NCI-H2107 (cell line): Measurements from ENCODE around the gene DOLK.

Experiments used
- DNase-seq: peaks from one replicate; lab custom pipeline; 2025; lab: John Stamatoyannopoulos, UW

The DOLK gene

GRCh38 chr9:128933731-128934130, 13.7 kb downstream of the DOLK start:
- no peak for DNase-seq

GRCh38 chr9:128929560-128929959, 17.8 kb downstream of the DOLK start:
- DNase-seq: no peak

GRCh38 chr9:128928624-128929023, 18.8 kb downstream of the DOLK start:
- no peak for DNase-seq

- peak; percentile 12 for DNase-seq
Observed at GRCh38 chr9:128927731-128928411, 19.5 kb downstream of the DOLK start.

- DNase-seq: no peak
Observed at GRCh38 chr9:128923493-128923883, 23.9 kb downstream of the DOLK start.

- DNase-seq: no peak
Observed at GRCh38 chr9:128921881-128922763, 25.3 kb downstream of the DOLK start.

GRCh38 chr9:128920381-128921058, 26.9 kb downstream of the DOLK start, which contains the start of gene PHYHD1:
Gene PHYHD1, plus strand, starts transcription at chr9:128920982. Its CDS starts 1,342 bp downstream, at chr9:128922324.
- DNase-seq: no peak

- DNase-seq: no peak
Observed at GRCh38 chr9:128919402-128920089, 27.9 kb downstream of the DOLK start.

GRCh38 chr9:128918921-128919320, 28.5 kb downstream of the DOLK start:
- no peak for DNase-seq

- DNase-seq: no peak
Observed at GRCh38 chr9:128917151-128917849, 30.1 kb downstream of the DOLK start.

- DNase-seq: no peak
Observed at GRCh38 chr9:128916745-128917144, 30.7 kb downstream of the DOLK start.

GRCh38 chr9:128916204-128916603, 31.2 kb downstream of the DOLK start:
- no peak for DNase-seq

GRCh38 chr9:128913995-128914772, 33.2 kb downstream of the DOLK start:
- DNase-seq: no peak

- DNase-seq: no peak
Observed at GRCh38 chr9:128913048-128913900, 34.1 kb downstream of the DOLK start.

GRCh38 chr9:128912270-128912853, 35.0 kb downstream of the DOLK start:
- no peak for DNase-seq

GRCh38 chr9:128911529-128912035, 35.8 kb downstream of the DOLK start:
- DNase-seq: no peak

- no peak for DNase-seq
Observed at GRCh38 chr9:128910906-128911305, 36.5 kb downstream of the DOLK start.

GRCh38 chr9:128909859-128910258, 37.5 kb downstream of the DOLK start:
- DNase-seq: no peak

GRCh38 chr9:128908372-128908771, 39.0 kb downstream of the DOLK start:
- DNase-seq: no peak
